ENCODE data around the gene SNX8. TPM values are rescaled to one million over a fixed set of nuclear protein-coding genes. Genes with fewer than 3 reads are reported as not detected.

The SNX8 gene
- total RNA-seq, 1 experiment from 2014 or later = 31.2 TPM

DNA sequence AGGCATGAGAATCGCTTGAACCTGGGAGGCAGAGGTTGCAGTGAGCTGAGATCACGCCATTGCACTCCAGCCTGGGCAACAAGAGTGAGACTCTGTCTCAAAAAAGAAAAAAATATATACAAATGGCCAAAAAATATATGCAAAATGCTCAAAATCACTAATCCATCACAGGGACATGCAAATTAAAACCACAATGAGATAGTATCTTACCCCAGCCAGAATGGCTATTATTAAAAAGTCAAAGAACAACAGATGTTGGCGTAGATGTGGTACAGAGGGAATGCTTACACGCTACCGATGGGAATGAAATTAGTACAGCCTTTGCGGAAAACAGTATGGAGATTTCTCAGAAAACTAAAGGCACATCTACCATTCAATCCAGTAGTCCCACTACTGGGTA lies 17.4 kb downstream of the SNX8 start:
- Mint-ChIP-seq H3K9me3 (ENCODE audit: unreplicated experiment) (no peaks in the 10 kb centered on the region), H3K27ac (ENCODE audit: low read depth, unreplicated experiment) (no peak overlapping the region), H3K4me3 (ENCODE audit: unreplicated experiment) (no peak overlapping the region), H3K27me3 (ENCODE audit: insufficient read depth, unreplicated experiment) (no peaks in the 10 kb centered on the region), H3K36me3 (ENCODE audit: insufficient read depth, unreplicated experiment) (no peaks in the 10 kb centered on the region), H3K4me1 (ENCODE audit: insufficient read depth, unreplicated experiment) (no peaks in the 10 kb centered on the region)
- ChIA-PET CTCF (no interaction called here), POLR2A (no interaction called here)
- TF ChIP-seq, protein P1, sequence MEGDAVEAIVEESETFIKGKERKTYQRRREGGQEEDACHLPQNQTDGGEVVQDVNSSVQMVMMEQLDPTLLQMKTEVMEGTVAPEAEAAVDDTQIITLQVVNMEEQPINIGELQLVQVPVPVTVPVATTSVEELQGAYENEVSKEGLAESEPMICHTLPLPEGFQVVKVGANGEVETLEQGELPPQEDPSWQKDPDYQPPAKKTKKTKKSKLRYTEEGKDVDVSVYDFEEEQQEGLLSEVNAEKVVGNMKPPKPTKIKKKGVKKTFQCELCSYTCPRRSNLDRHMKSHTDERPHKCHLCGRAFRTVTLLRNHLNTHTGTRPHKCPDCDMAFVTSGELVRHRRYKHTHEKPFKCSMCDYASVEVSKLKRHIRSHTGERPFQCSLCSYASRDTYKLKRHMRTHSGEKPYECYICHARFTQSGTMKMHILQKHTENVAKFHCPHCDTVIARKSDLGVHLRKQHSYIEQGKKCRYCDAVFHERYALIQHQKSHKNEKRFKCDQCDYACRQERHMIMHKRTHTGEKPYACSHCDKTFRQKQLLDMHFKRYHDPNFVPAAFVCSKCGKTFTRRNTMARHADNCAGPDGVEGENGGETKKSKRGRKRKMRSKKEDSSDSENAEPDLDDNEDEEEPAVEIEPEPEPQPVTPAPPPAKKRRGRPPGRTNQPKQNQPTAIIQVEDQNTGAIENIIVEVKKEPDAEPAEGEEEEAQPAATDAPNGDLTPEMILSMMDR (IDR thresholded peaks at IDR 0.05; ENCODE audit: unreplicated experiment) = no peak
- DNase-seq (ENCODE audit: unreplicated experiment) = no peak
- BruUV-seq (replicated peaks) = no TSS peak
- intact Hi-C loops (cut with micrococcal nuclease) = no loop called here

DNA sequence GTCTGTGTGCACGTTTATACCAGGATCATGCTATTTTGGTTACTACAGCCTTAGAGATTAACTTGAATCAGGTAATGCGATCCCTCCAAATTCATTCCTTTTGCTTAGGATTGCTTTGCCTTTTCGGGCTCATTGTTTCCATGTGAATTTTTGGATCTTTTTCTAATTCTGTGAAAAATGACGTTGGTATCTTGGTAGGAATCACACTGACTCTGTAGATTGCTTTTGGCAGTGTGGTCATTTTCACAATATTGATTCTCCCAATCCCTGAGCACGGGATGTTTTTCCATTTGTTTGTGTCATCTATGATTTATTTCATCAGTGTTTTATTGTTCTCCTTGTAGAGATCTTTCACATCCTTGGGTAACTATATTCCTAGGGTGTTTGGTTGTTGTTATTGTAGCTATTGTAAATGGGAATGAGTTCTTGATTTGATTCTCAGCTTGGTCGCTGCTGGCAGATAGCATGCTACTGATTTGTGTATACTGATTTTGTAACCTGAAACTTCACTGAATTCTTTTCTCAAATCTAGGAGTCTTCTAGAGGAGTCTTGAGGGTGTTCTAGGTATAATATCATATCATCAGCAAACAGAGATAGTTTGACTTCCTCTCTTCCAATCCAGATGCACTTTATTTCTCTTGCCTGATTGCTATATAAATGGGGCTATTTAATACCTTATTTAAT lies 18.2 kb downstream of the SNX8 start:
- H3K9me3 Mint-ChIP-seq (ENCODE audit: unreplicated experiment) = no peaks in the 10 kb centered on the region
- no peak for DNase-seq (ENCODE audit: unreplicated experiment)
- H3K4me3 Mint-ChIP-seq (ENCODE audit: unreplicated experiment) = no peak overlapping the region
- TF ChIP-seq, protein P1 (IDR thresholded peaks at IDR 0.05; ENCODE audit: unreplicated experiment) = no peak
- intact Hi-C loops (cut with micrococcal nuclease) = no loop called here
- BruUV-seq (replicated peaks) = no TSS peak
- H3K4me1 Mint-ChIP-seq (ENCODE audit: insufficient read depth, unreplicated experiment) = no peaks in the 10 kb centered on the region
- CTCF ChIA-PET = no interaction called here
- no peak overlapping the region for H3K27ac Mint-ChIP-seq (ENCODE audit: low read depth, unreplicated experiment)
- H3K27me3 Mint-ChIP-seq (ENCODE audit: insufficient read depth, unreplicated experiment) = no peaks in the 10 kb centered on the region
- H3K36me3 Mint-ChIP-seq (ENCODE audit: insufficient read depth, unreplicated experiment) = no peaks in the 10 kb centered on the region
- POLR2A ChIA-PET = no interaction called here

DNA sequence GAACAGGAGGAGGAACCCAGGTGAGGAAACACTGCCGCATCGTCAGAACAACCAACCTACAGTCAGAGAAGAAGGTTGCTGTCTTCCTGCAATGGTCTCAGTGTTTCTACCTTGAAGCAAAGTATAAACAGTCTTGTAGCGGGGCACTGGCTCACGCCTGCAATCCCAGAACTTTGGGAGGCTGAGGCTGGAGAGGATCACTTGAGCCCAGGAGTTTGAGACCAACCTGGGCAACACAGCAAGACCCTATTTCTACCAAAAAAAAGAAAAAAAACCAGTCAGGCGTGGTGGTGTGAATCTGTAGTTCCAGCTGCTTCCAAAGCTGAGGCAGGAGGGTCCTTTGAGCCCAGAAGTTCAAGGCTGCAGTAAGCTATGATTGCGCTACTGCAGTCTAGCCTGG lies 23.4 kb downstream of the SNX8 start:
- TF ChIP-seq, protein P1 (IDR thresholded peaks at IDR 0.05; ENCODE audit: unreplicated experiment) = no peak
- Mint-ChIP-seq H3K36me3 (ENCODE audit: insufficient read depth, unreplicated experiment) (no peaks in the 10 kb centered on the region), H3K27ac (ENCODE audit: low read depth, unreplicated experiment) (no peak overlapping the region), H3K4me1 (ENCODE audit: insufficient read depth, unreplicated experiment) (no peaks in the 10 kb centered on the region), H3K9me3 (ENCODE audit: unreplicated experiment) (no peaks in the 10 kb centered on the region), H3K4me3 (ENCODE audit: unreplicated experiment) (no peak overlapping the region), H3K27me3 (ENCODE audit: insufficient read depth, unreplicated experiment) (no peaks in the 10 kb centered on the region)
- CTCF ChIA-PET = no interaction called here
- no TSS peak for BruUV-seq (replicated peaks)
- POLR2A ChIA-PET = interaction anchor here (0.6 kb wide), 1 partner anchor 74 kb away, joined by 5 read pairs; no protein-coding TSS in a partner anchor
- no peak for DNase-seq (ENCODE audit: unreplicated experiment)
- intact Hi-C loops (cut with micrococcal nuclease) = no loop called here

DNA sequence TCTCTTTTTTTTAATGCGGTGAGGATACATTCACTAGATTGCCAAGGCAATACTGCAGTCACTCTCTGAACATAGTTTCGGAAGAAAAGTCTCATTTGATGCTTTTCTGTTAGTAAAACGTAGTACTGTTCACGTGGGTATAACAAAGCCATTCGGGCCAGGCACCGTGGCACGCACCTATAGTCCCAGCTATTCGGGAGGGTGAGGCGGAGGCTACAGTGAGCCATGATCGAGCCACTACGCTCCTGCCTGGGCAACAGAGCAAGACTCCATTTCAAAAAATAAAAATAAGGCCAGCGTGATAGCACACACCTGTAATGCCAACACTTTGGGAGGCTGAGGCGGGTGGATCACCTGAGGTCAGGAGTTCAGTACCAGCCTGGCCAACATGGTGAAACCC lies 24.6 kb downstream of the SNX8 start:
- Mint-ChIP-seq H3K4me3 (ENCODE audit: unreplicated experiment) (no peak overlapping the region), H3K27me3 (ENCODE audit: insufficient read depth, unreplicated experiment) (no peaks in the 10 kb centered on the region), H3K4me1 (ENCODE audit: insufficient read depth, unreplicated experiment) (no peaks in the 10 kb centered on the region), H3K9me3 (ENCODE audit: unreplicated experiment) (no peaks in the 10 kb centered on the region), H3K27ac (ENCODE audit: low read depth, unreplicated experiment) (no peak overlapping the region), H3K36me3 (ENCODE audit: insufficient read depth, unreplicated experiment) (no peaks in the 10 kb centered on the region)
- TF ChIP-seq, protein P1 (IDR thresholded peaks at IDR 0.05; ENCODE audit: unreplicated experiment) = no peak
- no peak for DNase-seq (ENCODE audit: unreplicated experiment)
- POLR2A ChIA-PET = interaction anchor here (1.1 kb wide), 1 partner anchor 11 kb away, joined by 3 read pairs; no protein-coding TSS in a partner anchor
- no TSS peak for BruUV-seq (replicated peaks)
- CTCF ChIA-PET = no interaction called here
- intact Hi-C loops (cut with micrococcal nuclease) = no loop called here

Data from MCF 10A (cell line).